ENCODE results near the gene LTBP1.

LTBP1 gene

DNA sequence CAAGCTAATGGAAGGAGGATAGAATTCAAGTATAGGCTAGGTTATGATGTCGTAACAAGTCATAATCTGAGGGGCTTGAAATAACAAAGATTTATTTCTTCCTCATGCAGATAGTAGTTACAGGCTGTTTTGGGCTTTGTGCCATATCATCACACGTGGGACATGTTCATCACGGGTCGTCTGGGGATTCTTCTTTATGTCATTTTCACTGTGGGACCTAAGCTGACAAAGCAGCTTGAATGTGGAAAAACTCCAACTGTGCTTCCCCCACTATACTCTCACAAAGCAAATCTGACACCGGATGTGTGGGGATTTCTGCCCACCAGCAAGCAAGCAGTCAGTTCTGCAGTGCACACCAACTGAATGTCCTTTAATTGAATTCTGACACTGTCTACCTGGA is 124.8 kb downstream of the LTBP1 start:
- Mint-ChIP-seq H3K27me3 (peaks cover 3% of the 10 kb centered on the region), H3K9me3 (no peaks in the 10 kb centered on the region), H3K4me3 (no peak overlapping the region), H3K4me1 (ENCODE audit: low read depth) (peaks cover 8% of the 10 kb centered on the region), H3K36me3 (ENCODE audit: low read depth) (no peaks in the 10 kb centered on the region), H3K27ac (no peak overlapping the region)

DNA sequence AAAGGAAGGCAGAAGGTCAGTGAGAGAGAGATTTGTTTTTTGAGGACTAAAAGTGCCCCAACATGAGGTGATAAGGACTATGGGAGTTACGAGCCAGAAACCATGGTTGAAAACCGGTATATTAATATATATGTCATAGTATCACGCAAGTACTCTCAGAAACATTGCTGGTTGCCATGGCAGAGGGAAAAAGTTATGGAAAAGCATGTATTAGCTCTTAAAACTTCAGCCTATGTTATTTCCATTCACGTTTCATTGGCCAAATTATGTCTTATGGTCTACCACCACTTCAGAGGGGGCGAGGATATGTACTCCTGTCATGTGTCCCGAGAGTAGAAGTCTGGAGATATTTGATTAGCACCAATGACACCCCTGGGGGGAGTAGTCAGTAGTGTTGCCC is 125.9 kb downstream of the LTBP1 start:
- H3K27ac Mint-ChIP-seq = no peak overlapping the region
- no peaks in the 10 kb centered on the region for H3K36me3 Mint-ChIP-seq (ENCODE audit: low read depth)

DNA sequence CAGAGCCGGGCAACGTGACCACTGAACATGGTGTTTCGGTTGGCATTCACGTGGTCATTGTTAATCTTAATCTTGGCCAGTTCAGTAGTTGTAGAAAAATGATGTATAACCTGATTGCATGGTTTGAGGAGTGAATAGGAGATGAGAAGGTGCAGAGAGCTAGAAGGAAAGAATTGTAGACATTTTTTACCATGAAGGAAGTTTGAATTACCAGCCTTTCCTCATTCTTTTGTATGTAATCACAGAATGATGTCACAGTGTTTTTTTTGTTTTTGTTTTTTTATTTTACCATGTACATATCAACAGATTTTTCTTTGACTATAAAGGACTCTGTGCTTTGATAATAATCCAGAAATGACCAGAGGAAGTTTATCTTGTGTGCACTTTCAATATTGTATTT is 126.3 kb downstream of the LTBP1 start:
- peaks cover 3% of the 10 kb centered on the region for H3K27me3 Mint-ChIP-seq
- no peaks in the 10 kb centered on the region for H3K36me3 Mint-ChIP-seq (ENCODE audit: low read depth)

More for the DNA sequence above, 125.9 kb downstream of the LTBP1 start:
- no peak overlapping the region for H3K4me3 Mint-ChIP-seq
- no peaks in the 10 kb centered on the region for H3K9me3 Mint-ChIP-seq
- peaks cover 8% of the 10 kb centered on the region for H3K4me1 Mint-ChIP-seq (ENCODE audit: low read depth)
- H3K27me3 Mint-ChIP-seq = peaks cover 3% of the 10 kb centered on the region

DNA sequence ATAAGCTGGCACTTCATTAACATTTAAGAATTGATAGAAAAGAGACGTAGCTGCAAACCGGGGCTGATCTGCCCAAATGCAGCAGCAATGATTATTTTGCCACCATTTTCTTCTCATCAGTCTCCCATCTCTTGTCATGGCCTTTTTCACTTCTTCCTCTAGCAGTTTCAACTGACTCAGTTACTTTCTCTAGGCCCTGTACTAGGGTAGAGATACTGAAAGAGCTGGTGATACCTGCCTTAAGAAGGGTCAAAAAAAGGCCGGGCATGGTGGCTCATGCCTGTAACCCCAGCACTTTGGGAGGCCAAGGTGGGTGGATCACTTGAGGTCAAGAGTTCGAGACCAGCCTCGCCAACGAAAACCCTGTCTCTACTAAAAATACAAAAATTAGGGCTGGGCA is 127.4 kb downstream of the LTBP1 start:
- no peak overlapping the region for H3K4me3 Mint-ChIP-seq
- no peaks in the 10 kb centered on the region for H3K36me3 Mint-ChIP-seq (ENCODE audit: low read depth)
- peaks cover 3% of the 10 kb centered on the region for H3K27me3 Mint-ChIP-seq
- no peak overlapping the region for H3K27ac Mint-ChIP-seq
- H3K4me1 Mint-ChIP-seq (ENCODE audit: low read depth) = peaks cover 8% of the 10 kb centered on the region
- H3K9me3 Mint-ChIP-seq = no peaks in the 10 kb centered on the region

More for the DNA sequence above, 126.3 kb downstream of the LTBP1 start:
- Mint-ChIP-seq H3K27ac (no peak overlapping the region), H3K9me3 (no peaks in the 10 kb centered on the region), H3K4me1 (ENCODE audit: low read depth) (peaks cover 8% of the 10 kb centered on the region), H3K4me3 (no peak overlapping the region)

DNA sequence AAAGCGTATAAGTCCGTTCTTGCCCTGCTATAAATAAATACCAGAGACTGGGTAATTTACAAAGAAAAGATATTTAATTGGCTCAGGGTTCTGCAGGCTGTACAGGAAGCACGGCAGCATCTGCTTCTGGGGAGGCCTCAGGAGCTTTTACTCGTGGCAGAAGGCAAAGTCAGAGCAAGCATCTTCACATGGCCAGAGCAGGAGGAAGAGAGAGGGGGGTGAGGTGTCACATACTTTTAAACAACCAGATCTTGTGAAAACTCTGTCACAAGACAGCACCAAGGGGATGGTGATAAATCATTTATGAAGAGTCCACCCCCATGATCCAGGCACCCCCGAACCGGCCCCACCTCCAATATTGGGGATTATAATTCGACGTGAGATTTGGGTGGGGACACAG is 130.6 kb downstream of the LTBP1 start:
- no peaks in the 10 kb centered on the region for H3K9me3 Mint-ChIP-seq
- no peaks in the 10 kb centered on the region for H3K36me3 Mint-ChIP-seq (ENCODE audit: low read depth)
- no peak overlapping the region for H3K27ac Mint-ChIP-seq

DNA sequence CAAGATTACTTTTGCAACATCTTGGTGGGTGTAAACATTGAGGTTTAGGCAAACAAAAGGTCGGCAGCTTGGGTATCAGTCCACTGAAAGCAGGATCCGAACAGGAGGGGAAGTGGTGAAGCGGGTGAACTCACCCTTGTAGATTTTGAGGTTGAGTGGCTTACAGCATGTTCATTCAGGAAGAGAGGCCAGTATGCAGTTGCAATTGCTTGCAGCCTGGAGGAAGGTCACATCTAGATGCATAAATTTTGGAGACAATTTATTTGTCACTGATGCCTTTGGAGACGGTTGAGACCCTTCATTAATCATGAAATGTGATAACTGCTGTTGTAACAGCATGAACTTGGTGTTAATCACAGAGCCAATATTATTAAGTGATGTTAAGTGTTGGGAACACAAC is 131.1 kb downstream of the LTBP1 start:
- no peak overlapping the region for H3K27ac Mint-ChIP-seq
- H3K27me3 Mint-ChIP-seq = peaks cover 8% of the 10 kb centered on the region
- no peaks in the 10 kb centered on the region for H3K36me3 Mint-ChIP-seq (ENCODE audit: low read depth)
- no peaks in the 10 kb centered on the region for H3K9me3 Mint-ChIP-seq
- no peaks in the 10 kb centered on the region for H3K4me1 Mint-ChIP-seq (ENCODE audit: low read depth)
- no peak overlapping the region for H3K4me3 Mint-ChIP-seq

More for the DNA sequence above, 130.6 kb downstream of the LTBP1 start:
- H3K4me3 Mint-ChIP-seq = no peak overlapping the region
- H3K27me3 Mint-ChIP-seq = peaks cover 4% of the 10 kb centered on the region
- H3K4me1 Mint-ChIP-seq (ENCODE audit: low read depth) = no peaks in the 10 kb centered on the region

DNA sequence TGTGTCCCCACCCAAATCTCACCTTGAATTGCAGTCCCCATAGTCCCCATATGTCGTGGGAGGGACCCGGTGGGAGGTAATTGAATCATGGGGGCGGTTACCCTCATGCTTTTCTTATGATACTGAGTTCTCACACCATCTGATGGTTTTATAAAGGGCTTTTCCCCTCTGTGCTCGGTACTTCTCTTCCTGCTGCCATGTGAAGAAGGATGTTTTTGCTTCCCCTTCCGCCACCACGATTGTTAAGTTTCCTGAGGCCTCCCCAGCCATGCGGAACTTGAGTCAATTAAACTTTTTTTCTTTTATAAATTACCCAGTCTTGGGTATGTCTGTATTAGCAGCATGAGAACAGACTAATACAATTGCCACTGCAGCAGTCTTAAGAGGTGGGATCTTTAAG is 134.9 kb downstream of the LTBP1 start:
- H3K9me3 Mint-ChIP-seq = no peaks in the 10 kb centered on the region
- no peak overlapping the region for H3K4me3 Mint-ChIP-seq
- H3K36me3 Mint-ChIP-seq (ENCODE audit: low read depth) = no peaks in the 10 kb centered on the region
- H3K4me1 Mint-ChIP-seq (ENCODE audit: low read depth) = no peaks in the 10 kb centered on the region
- H3K27ac Mint-ChIP-seq = no peak overlapping the region
- H3K27me3 Mint-ChIP-seq = peaks cover 27% of the 10 kb centered on the region

DNA sequence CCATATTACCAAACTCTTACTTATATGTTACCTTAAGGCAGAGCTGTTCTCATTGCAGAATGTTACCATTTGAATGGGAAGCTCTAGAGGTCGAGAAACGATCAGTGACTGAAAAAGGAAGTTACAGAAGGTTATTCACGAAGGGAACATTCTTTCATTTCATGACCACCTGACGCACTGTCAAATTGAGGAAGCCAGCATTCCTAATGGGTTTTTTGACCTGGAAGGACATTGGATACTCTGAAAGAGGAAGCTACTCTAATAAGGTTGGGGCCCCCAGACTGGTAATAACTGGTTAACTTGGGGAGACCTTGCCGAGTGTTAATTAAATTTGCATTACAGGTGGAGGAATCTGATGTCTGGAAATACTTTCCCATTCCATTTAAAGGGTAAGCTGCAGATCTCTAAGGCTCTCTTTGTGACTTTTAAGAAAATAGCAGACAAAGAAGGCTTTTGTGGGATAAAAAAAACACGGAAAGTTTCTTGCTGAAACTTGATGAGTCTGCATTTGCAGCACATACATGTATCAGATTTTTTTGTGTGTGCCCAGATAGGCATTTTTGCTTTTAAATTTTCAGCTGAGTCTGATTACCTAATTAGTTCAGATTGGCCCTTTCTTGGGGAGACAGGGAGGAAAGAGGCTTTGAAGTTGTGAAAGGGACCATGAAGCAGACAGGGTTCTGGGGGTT is 137.1 kb downstream of the LTBP1 start:
- no peak overlapping the region for H3K4me3 Mint-ChIP-seq
- no peaks in the 10 kb centered on the region for H3K36me3 Mint-ChIP-seq (ENCODE audit: low read depth)
- H3K27ac Mint-ChIP-seq = no peak overlapping the region
- H3K27me3 Mint-ChIP-seq = peaks cover 27% of the 10 kb centered on the region
- no peaks in the 10 kb centered on the region for H3K4me1 Mint-ChIP-seq (ENCODE audit: low read depth)
- no peaks in the 10 kb centered on the region for H3K9me3 Mint-ChIP-seq

DNA sequence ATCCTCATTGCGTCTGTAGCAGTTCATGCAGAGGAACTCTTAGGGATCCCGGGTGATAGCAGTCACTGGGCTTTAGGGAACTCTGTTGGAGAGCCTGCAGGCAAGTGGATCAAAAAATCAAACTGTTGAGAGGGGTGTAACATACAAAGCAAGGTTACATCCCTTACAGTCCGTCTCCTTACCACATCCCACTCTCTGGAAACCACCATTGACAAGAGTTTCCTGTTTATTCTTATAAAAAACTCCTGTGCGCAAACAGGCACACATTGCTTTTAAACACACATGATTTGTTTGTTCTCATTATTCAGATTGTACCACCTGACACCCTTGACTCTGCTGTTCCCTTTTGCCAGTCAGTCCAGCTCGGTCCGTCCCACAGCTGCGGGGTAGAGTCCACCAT is 137.7 kb downstream of the LTBP1 start:
- Mint-ChIP-seq H3K9me3 (no peaks in the 10 kb centered on the region), H3K4me3 (no peak overlapping the region), H3K27me3 (peaks cover 27% of the 10 kb centered on the region), H3K4me1 (ENCODE audit: low read depth) (no peaks in the 10 kb centered on the region), H3K36me3 (ENCODE audit: low read depth) (no peaks in the 10 kb centered on the region), H3K27ac (no peak overlapping the region)

DNA sequence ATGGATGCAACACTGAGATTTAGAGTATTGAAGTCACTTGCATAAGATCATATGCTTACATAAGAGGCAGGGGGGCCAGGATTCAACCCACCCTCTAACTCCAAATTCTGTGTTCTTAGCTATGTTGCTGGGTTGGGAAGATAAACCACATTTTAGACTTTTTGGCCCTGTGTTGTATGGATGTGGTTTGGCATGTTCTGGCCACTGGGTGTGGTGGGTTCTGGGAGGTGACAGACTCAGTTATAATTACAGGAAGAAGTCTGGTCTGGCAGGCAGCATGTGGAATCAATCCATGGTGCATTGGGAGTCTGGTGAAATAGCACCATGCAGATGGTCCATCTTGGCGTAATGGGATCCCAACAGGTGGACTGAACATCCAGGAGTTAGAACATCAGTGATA is 138.9 kb downstream of the LTBP1 start:
- Mint-ChIP-seq H3K36me3 (ENCODE audit: low read depth) (no peaks in the 10 kb centered on the region), H3K27me3 (peaks cover 27% of the 10 kb centered on the region), H3K4me1 (ENCODE audit: low read depth) (no peaks in the 10 kb centered on the region), H3K4me3 (no peak overlapping the region), H3K9me3 (no peaks in the 10 kb centered on the region), H3K27ac (no peak overlapping the region)

DNA sequence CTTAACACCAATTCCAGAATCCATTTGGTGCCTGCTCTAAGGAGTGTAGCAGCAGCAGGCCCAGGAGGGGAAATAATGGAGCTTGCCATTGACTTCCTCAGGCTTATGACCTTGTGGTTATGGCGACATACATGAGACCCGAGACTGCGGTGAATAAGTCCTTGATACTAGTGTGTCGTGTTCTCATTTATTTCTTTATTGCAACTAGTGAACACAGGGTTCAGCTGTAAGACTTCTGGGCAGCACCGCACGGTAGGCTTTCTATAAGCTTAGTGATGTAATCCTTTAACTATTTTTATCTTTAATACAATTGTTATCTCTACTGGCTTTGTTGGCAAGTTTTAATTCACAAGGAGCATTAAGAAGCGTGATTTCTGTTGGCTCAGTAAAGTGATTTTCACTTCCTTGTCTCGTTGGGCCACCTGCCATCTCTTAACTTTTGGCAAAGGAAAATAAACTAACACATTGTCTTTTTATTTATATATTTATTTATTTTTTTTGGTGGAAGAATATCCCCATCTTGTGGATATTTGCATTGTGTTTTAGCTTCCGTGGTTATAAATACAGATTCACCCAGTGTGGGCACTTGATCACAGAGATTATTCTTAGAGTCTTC is 139.8 kb downstream of the LTBP1 start:
- Mint-ChIP-seq H3K4me1 (ENCODE audit: low read depth) (no peaks in the 10 kb centered on the region), H3K36me3 (ENCODE audit: low read depth) (no peaks in the 10 kb centered on the region), H3K9me3 (no peaks in the 10 kb centered on the region), H3K27me3 (peaks cover 27% of the 10 kb centered on the region), H3K27ac (no peak overlapping the region), H3K4me3 (no peak overlapping the region)

DNA sequence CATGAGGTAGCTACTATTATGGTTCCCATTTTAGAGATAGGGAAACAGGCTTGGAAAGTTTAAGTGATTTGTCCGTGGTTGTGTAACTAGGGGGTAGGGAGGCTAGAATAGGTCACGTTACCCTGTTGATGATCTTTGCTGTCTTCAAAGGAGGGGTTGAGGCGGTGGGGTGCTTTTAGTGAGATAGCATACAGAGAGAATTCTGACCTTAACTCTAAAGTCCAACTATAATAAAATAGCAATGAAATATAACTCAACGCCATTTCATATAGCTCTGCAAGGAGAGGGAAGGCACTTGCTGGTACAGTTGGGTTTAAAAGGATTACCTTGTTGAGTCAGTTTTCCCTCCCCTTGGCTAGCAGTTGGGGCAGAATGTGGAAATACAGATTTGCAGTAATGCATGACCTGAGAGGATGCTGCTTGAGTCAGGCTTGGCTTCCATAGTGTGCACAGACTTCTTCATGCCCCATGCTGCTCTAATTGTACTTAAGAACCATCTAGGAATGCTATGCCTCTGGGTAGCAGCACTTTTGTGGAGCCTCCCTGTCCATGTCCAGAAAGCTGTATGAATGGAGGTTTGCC is 143.9 kb downstream of the LTBP1 start:
- Mint-ChIP-seq H3K4me3 (no peak overlapping the region), H3K4me1 (ENCODE audit: low read depth) (no peaks in the 10 kb centered on the region), H3K9me3 (no peaks in the 10 kb centered on the region), H3K27me3 (peaks cover 8% of the 10 kb centered on the region), H3K27ac (no peak overlapping the region), H3K36me3 (ENCODE audit: low read depth) (no peaks in the 10 kb centered on the region)

DNA sequence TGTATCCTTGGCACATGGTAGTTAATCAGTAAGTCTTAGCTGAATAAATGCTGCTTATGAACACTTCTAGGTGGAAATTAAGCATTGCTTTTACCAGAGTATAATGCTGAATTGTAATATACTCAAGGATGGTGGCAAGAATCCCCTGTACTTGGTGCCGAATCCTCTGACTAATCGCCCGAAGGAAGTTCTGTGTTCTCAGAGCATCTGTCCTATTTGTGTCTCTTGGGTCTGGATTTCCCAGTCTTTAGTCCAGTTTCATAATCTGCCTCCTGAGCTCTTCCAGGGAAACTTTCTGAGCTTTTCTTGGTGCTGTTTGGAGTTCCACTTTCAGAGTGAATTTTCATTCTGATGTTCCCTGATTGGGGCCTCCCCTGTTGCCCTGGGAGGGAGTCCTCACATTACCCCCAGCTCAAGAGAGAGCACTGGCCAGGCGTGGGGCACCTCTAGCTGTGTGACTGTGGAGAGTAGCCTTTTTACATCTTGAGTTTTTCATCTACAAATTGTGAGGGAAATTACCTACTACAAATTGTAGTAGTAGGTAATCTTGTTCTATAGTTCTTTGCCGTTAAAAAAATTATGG is 144.9 kb downstream of the LTBP1 start:
- peaks cover 4% of the 10 kb centered on the region for H3K27me3 Mint-ChIP-seq
- H3K27ac Mint-ChIP-seq = no peak overlapping the region
- no peak overlapping the region for H3K4me3 Mint-ChIP-seq
- no peaks in the 10 kb centered on the region for H3K4me1 Mint-ChIP-seq (ENCODE audit: low read depth)
- H3K36me3 Mint-ChIP-seq (ENCODE audit: low read depth) = no peaks in the 10 kb centered on the region
- peaks cover 3% of the 10 kb centered on the region for H3K9me3 Mint-ChIP-seq

DNA sequence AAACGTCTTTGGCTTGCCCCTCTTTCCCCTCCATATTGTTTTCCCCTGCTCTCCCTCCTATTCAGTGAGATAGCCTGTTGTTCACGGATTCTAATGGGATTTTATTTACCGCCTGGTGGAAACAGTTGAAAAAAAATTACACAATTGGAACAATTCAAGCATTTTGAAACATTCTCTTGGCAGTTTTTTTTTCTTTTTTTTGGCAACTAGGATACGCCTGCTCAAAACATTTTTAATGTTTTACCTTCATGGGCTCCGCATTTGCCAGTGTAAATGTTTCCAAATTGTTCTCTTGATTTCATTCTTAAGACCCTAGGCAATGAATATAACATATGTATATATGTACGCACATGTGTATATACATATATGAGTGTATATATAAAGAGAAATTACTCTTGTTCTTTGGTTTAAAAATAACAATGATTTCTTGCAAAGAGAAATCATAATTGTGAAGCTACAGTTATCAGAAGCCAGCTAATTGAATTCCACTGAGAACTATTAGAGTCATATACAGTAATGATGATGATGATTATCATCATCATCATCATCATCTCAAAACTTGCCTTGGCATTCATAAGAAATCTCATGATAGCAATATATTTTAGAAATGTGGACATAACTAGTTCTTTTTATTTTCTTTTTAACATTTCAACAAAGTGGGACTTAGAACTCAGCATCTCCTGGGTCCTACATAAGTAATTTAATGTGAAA is 146.7 kb downstream of the LTBP1 start:
- Mint-ChIP-seq H3K9me3 (peaks cover 3% of the 10 kb centered on the region), H3K27ac (no peak overlapping the region)

DNA sequence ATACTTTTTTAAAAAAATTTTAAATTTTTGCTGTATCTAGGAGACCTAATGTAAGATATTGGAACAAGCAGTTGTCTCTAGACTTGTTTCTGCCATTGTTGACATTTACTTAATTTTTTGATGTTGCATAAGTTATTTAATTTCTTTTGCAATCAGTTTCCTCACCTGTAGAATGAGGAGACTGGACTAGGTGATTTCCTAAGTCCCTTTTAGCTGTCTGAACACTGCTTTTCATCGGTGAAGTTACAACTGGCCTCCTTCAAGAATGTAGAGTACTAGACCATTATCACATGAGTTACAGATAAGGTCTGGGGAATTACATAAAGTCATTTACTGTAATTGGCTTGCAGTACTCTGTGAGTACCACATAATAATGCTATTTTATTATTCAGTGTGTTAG is 147.6 kb downstream of the LTBP1 start:
- H3K27me3 Mint-ChIP-seq = peaks cover 6% of the 10 kb centered on the region
- H3K36me3 Mint-ChIP-seq (ENCODE audit: low read depth) = no peaks in the 10 kb centered on the region
- no peaks in the 10 kb centered on the region for H3K4me1 Mint-ChIP-seq (ENCODE audit: low read depth)
- no peak overlapping the region for H3K4me3 Mint-ChIP-seq
- H3K27ac Mint-ChIP-seq = no peak overlapping the region
- H3K9me3 Mint-ChIP-seq = peaks cover 3% of the 10 kb centered on the region

More for the DNA sequence above, 146.7 kb downstream of the LTBP1 start:
- Mint-ChIP-seq H3K4me1 (ENCODE audit: low read depth) (no peaks in the 10 kb centered on the region), H3K36me3 (ENCODE audit: low read depth) (no peaks in the 10 kb centered on the region), H3K4me3 (no peak overlapping the region), H3K27me3 (peaks cover 6% of the 10 kb centered on the region)

Measured in stimulated activated naive CD8-positive, alpha-beta T cell treated with anti-CD3 and anti-CD28 coated beads, Interleukin-15, Interleukin-2, amounts not matched to agents 100 ng/mL and 50 ng/mL, for 24 hours (primary cell).